Omental fat pad (tissue), 4 donors: ENCODE measurements around the gene EWSR1. TPM values are rescaled to one million over a fixed set of nuclear protein-coding genes. Genes with fewer than 3 reads are reported as not detected.

Experiments used
- ATAC-seq: fragments of 150-250 bp; one replicate; pipeline ENCODE4 v1.9.1; 2016; ENCODE audit warnings: mild to moderate bottlenecking, moderate library complexity; ENCODE audit not compliant: low FRiP score
- DNase-seq: peaks from one replicate; pipeline ENCODE4 v3.0.0-alpha.2; 2019; ENCODE audit warnings: low spot score
- total RNA-seq, 4 donors: library from RNA; depleted of rRNA; stranded (reverse); fragments of >200 nt; gene quantifications; one replicate each; pipeline ENCODE4 v1.1.0, GENCODE V29; 2016
- TF ChIP-seq, protein P1 (sequence below), 3 donors: fragments of 450-650 bp; IDR thresholded peaks; one replicate each; pipeline ENCODE4 v1.5.1; 2016 to 2017; ENCODE audit warnings: antibody characterized with exemption in 3 of 3, mild to moderate bottlenecking in 3 of 3, moderate library complexity in 2 of 3

EWSR1 gene
- total RNA-seq, 4 donors from 2014 or later, result 190 to 274 (median 202) TPM

DNA sequence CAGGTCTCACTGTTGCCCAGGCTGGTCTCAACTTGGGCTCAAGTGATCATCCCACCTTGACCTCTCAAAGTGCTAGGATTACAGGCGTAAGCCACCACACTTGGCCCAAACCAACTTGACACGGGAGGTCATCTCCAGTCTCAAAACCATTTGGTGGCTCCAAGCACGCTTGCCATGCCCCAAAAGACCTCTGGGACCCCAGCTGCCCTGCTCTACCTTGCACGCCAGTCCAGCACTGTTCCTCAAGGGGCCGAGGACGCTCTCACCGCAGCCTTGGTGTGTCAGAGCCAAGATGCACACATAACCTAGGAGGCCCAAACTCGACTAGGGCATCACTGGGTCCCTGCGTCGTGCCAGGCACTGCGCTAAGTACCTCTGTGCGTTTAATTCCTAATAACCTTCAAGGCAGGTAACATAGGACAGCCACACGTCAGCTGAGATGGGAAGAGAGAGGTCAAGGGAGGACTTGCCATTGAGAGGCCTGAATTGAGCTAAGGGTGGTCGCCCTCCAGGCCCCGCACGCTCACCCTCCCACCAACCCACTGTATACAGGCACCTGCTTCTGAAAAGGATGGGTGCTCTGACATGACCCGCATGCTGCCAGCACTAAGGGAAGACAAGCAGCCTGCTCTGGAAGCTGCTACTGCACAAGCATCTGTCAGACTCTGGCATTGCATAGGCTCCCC, 33.8 kb downstream of the EWSR1 start:
- ATAC-seq, result no peak
- no peak for DNase-seq
- TF ChIP-seq, protein P1, sequence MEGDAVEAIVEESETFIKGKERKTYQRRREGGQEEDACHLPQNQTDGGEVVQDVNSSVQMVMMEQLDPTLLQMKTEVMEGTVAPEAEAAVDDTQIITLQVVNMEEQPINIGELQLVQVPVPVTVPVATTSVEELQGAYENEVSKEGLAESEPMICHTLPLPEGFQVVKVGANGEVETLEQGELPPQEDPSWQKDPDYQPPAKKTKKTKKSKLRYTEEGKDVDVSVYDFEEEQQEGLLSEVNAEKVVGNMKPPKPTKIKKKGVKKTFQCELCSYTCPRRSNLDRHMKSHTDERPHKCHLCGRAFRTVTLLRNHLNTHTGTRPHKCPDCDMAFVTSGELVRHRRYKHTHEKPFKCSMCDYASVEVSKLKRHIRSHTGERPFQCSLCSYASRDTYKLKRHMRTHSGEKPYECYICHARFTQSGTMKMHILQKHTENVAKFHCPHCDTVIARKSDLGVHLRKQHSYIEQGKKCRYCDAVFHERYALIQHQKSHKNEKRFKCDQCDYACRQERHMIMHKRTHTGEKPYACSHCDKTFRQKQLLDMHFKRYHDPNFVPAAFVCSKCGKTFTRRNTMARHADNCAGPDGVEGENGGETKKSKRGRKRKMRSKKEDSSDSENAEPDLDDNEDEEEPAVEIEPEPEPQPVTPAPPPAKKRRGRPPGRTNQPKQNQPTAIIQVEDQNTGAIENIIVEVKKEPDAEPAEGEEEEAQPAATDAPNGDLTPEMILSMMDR (IDR thresholded peaks at IDR 0.05), result no peak

DNA sequence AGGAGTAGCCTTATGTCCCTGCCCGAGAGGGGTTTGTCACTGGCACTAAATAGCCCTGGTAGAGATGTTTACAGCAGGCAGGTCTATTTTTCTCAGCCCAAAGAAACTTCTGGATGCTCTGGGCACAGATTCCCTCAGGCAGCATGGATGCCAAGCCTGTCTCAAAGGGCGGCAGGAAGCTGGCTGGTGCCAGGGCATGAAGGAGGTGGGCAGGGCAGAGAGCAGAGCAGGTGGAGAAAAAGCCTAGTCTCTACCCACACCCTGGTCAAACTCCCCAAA, 34.3 kb downstream of the EWSR1 start:
- no peak for DNase-seq
- TF ChIP-seq, protein P1 (IDR thresholded peaks at IDR 0.05), result no peak
- ATAC-seq, result no peak

DNA sequence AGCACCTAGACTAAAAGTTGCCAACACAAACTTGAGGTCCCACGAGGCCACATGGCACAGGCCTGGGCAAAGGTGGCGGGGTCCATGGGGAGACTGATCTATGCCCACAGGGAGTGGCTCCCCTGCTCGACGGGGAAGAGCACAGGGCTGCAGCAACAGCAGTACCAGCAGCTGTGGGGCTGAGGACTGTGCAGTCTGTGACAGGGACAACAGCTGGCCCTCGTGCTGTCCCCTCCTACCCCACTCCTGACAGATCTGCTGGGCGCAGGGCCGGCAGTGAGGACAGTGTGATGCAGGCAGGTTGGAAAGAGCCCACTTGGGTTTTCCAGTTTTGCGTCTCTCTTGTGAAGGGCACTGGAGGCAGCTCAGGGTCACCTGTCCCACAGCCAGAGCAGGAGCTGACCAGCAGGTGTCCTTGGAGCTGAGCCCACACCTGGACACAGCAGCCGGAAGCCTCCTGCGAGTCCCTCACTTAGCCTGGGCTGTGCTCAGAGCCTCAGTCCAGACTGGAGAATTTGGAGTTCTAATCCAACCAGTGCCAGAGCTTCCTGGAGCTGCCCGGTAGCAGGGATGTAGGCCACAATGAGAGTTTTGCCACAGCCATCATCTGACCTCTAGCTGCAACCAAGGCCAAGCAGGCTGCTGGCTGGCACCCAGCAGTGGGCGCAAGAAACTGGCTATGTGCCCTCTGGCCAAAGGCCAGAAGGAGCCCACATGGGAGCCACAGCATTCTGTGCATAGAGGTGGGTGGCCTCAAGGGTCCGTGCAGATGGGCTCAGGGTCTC, 34.8 kb downstream of the EWSR1 start:
- ATAC-seq, result no peak
- no peak for DNase-seq
- TF ChIP-seq, protein P1 (IDR thresholded peaks at IDR 0.05), result no peak

DNA sequence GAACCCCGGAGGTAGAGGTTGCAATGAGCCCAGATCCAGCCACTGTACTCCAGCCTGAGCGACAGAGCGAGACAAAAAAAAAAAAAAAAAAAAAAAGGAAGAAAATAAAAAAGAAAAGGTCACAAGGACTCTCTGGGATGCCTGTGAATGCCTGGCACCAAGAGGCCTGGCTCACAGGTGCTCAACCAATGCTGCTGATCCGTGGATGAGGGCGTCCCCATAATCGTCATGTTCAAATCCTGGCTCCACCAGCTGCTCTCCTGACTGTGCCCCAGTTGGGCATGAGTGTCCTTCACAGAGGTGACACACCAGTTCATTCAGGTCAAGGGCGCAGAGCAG, 37.7 kb downstream of the EWSR1 start:
- DNase-seq (no peak), ATAC-seq (no peak)
- TF ChIP-seq, protein P1 (IDR thresholded peaks at IDR 0.05), result no peak

DNA sequence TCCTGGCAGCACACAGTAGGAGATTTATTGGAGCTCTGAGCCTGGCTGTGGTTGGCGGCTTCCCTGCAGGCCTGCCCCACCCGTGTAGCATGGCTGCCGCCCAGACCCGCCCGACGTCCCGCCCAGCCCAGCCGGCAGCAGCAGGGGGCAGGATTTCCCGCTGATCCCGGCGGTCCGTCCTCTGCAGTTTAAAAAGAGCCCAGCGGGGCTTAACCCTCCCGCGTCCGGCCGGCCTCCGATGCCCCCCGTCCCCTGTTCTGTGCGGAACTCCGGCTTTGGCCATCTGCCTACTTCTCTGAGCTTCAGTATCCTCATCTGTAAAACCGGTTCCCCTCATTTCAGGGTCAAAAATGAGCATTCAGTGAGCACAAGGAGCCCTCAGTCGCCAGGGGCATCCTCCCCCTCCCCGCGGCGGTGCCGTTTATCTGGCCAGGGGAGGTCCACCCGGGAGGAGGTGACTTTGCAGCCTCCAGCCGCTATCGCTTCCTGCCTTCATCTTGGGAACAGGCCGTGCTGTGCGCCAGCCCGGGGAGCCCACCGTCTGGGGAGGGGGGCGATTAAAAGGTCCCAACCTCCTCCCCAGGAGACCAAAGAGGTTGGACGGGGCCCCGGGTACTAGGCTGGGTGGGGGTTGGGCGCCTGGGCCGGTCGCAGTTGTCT, 38.2 kb downstream of the EWSR1 start, which contains the start of gene GAS2L1:
Gene GAS2L1 (plus strand): TSS at position 476 of the 660 bp plus-strand sequence. CDS start 1,456 bp downstream, outside the sequence.
- peak; percentile 47 for ATAC-seq

DNA sequence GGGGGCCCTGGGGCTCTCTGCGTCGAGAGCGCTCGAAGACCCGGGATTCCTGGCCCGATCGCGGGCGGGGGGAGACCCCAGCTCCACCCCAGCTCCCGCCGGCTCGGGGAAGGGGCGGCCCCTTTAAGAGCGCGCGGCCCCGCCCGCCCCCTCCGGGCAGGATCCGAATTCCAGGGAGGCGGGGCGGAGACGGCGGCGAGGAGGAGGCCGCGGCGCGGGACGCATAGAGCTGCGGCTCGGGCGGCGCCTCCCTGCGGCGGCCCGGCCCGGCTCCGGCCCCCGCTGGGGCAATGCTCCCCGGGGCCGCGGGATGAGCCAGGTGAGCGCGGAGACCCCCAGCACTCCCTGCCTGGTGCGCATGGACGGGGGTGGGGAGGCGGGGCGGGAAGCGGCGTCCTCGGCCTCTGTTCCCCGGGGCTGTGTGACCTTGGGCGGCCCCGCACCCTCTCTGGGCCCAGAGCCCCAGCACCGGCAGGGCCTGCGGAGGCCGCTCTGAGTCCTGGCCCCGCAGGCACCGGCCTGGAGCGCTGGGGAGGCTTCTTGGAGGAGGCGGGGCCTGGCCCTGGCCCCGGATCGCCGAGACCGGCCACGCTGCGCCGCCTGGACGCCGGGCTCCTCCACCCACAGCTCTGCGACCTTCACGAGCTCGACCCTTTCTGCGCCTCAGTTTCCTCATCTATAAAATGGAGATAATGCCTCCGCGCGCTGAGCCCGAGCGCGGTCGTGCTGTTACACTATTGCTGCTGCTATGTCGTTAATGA, 38.9 kb downstream of the EWSR1 start:
- TF ChIP-seq, protein P1 (IDR thresholded peaks at IDR 0.05), result no peak
- ATAC-seq (peak; percentile 44), DNase-seq (no peak)

More for the DNA sequence above, 38.2 kb downstream of the EWSR1 start, which contains the start of gene GAS2L1:
- DNase-seq, result no peak
- TF ChIP-seq, protein P1 (IDR thresholded peaks at IDR 0.05), result no peak
